Stimulated activated CD4-positive, alpha-beta T cell treated with anti-CD3 and anti-CD28 coated beads, Interleukin-4, amount 100 ng/mL, for 48 hours (primary cell): ENCODE measurements around the gene HEATR9.

Source experiments
- DNase-seq, 2 donors: peaks; one replicate each; pipeline ENCODE4 v3.0.0-alpha.2; 2020; ENCODE audit warnings: low read depth in 2 of 2

HEATR9 gene

DNA sequence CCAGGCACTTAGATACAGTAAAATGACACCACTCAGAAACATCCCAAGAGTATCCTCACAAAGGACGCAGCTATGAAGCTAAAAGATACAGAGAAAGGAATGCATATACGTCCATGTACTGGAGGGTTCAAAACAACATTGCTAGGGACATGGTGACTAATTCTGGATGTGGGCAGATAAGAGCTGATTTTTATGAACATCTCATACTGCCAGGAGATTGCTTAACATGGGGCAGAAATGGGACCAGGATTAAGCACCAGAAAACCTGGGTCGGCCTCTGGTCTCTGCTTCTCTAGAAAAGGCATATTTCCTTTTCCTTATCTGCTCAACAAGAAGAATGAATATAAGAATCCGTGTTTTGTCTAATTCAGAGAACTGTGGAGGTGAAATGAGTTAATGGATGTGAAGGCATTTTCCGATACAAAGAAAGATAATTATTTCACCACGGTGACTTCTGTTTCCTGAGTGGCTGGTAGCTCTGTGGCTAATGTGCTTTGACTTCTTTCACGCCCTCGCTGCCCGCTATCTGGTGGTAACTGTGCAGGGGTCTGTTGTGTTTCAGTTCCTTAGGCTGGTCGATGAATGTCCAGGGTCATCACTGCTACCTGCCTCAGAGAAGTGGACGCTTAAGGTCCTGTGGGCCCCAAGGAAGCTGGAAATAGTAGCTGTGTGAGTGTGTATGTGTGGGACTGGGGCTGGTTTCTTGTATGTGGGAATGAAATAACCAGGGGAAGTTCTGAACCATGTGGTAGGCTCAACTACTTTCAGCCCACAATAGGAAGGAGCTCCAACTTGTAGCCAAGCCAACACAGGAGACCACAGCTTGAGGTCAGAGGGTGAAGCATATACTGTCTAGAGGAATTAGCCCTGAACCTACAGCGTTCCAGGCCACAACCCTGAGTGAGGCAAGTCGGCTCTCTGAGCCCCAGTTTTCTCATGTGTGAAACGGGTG is 27.2 kb upstream of the HEATR9 start:
- no peak for DNase-seq

DNA sequence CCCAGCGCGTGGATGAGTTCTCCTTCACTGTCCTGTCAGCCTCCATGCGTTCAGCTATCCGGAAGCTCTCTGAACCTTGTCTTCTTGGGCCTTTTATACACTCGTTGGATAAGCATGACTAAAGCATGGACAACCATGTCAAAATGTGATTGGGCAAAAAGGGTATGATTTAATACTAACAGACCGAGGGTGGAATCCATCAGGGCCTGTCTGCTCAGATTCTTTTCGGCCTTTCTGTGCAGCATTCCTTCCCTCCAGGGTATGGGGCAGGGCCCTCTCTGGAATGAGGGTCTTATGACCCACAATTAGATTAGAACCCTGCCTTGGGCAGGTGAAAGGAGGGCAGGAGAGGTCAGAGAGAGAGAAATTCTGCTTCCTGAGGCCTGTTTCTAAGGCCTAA is 25.5 kb upstream of the HEATR9 start:
- DNase-seq: no peak

GRCh38 chr17:35893751-35894150 is 25.1 kb upstream of the HEATR9 start:
- DNase-seq: no peak

GRCh38 chr17:35892091-35893035 is 23.7 kb upstream of the HEATR9 start:
- DNase-seq: peak; percentile 28 to 55

DNA sequence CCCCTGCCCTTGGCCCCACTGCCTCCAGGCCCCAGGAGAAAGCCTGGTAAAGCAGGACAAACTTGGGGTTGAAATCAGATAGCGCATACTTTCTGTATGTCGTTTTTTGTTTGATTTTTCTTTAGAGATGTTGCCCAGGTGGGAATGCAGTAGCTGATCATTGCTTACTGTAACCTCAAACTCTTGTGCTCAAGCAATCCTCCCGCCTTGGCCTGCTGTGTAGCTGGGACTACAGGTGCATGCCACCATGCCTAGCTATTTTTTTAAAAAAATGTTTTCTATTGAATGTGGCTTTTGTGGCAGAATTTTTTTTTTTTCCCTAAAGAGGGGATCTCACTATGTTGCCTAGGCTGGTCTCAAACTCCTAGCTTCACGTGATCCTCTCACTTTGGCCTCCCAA is 22.6 kb upstream of the HEATR9 start:
- no peak for DNase-seq

GRCh38 chr17:35890774-35891155 is 22.1 kb upstream of the HEATR9 start:
- no peak for DNase-seq

- DNase-seq: no peak
These were observed 21.4 kb upstream of the HEATR9 start for GRCh38 chr17:35889818-35890773.

- DNase-seq: no peak
These were observed 20.6 kb upstream of the HEATR9 start for GRCh38 chr17:35889241-35889640.

GRCh38 chr17:35879773-35880654 is 11.3 kb upstream of the HEATR9 start, which contains the start of gene CCL5:
Gene CCL5 (minus strand): TSS chr17:35880360.
- no peak for DNase-seq

GRCh38 chr17:35878361-35878760 is 9.7 kb upstream of the HEATR9 start:
- no peak for DNase-seq

- DNase-seq: no peak
These were observed 8.8 kb upstream of the HEATR9 start for GRCh38 chr17:35877345-35878029.

- no peak for DNase-seq
These were observed 7.8 kb upstream of the HEATR9 start for GRCh38 chr17:35876534-35876933.

GRCh38 chr17:35875800-35876139 is 7.1 kb upstream of the HEATR9 start:
- DNase-seq: no peak

- DNase-seq: no peak
These were observed 6.5 kb upstream of the HEATR9 start for GRCh38 chr17:35875072-35875799.

- no peak for DNase-seq
These were observed 3.7 kb upstream of the HEATR9 start for GRCh38 chr17:35872196-35872980.

DNA sequence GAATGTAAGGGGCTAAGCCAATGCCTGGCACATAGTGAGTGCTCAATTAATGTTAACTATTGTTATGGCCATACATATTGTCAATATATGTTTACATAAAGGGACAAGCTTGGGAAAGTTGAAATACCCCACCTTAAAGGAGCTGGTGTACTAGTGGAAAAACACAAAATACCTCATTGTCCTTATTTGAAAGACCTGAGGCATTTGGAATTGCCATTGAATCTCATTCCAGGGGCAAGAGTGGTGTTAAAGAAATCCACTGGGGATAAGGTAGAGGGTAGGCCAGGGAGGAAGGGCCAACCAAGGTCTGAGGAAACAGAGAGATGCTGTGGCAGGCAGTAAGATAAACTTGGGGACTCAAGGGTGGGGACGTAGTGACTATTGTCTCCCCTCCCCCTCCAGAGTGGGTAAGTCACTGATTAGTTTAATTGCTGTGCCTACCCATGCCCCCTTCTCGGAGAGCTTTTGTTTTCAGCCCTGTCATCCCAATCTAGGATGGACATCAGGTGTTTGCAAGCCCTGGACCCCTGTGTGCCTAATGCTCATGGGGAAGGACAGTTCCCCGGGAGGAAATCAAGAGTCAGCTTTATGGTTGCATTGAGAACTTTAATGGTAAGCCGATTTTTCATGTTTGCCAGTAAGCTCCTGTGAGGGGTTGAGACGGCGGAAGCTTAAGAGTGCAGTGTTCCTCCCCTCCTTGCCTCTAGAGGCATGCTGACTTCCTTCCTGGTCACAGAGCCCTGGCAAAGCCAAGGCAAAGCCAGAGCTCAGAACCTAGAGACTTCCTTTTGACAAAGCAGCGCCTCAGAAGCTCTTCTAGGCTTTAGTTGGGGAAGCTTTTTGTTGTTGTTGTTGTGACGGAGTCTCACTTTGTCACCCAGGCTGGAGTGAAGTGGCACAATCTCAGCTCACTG is 2.5 kb upstream of the HEATR9 start:
- DNase-seq: no peak

- DNase-seq: no peak
These were observed 1.1 kb downstream of the HEATR9 start for GRCh38 chr17:35867574-35867973.
